T-helper 1 cell treated with Interleukin-12 subunit alpha and Interleukin-12 subunit beta and Interleukin-4 antibody, amounts not matched to agents 30 ng/mL and 1 ng/mL, for 36 hours (primary cell): ENCODE data around the gene SLC25A13. TPM values are rescaled to one million over a fixed set of nuclear protein-coding genes. Genes with fewer than 3 reads are reported as not detected.
"Not testable (repeated sequence)": the region's sequence is repeated elsewhere in the genome, so short reads cannot be mapped to it uniquely, and the experiment has no call there.

Experiments used
- intact Hi-C: fragments of 100-400 bp; cut with micrococcal nuclease; formaldehyde crosslinking; loops from one replicate; pipeline ENCODE4 v1.15.1; 2024
- total RNA-seq: library from RNA; stranded (reverse); gene quantifications from 2 replicates; pipeline ENCODE4 v1.2.3, GENCODE V29; 2022

Gene SLC25A13
- total RNA-seq, 1 donor from 2014 or later = 12.8 TPM

GRCh38 chr7:96326752-96327151 is 4.9 kb upstream of the SLC25A13 start:
- intact Hi-C loops = not testable (repeated sequence)

- intact Hi-C loops = loop anchor here (2.0 to 5.0 kb wide), 4 partner anchors 154 to 794 kb away; partner anchors contain the start of gene SDHAF3
Observed at GRCh38 chr7:96322847-96323461, 1.1 kb upstream of the SLC25A13 start.

- intact Hi-C loops = loop anchor here (2.0 to 5.0 kb wide), 4 partner anchors 155 to 794 kb away; partner anchors contain the start of gene SDHAF3
Observed at GRCh38 chr7:96322373-96322695, 436 bp upstream of the SLC25A13 start.

- intact Hi-C loops = loop anchor here (1.0 to 5.0 kb wide), 6 partner anchors 36 to 1551 kb away; partner anchors contain the start of genes ASNS and SEM1
Observed at GRCh38 chr7:96321031-96321657, 754 bp downstream of the SLC25A13 start.

- intact Hi-C loops = loop anchor here (1.0 to 5.0 kb wide), 4 partner anchors 17 to 243 kb away; no protein-coding TSS in a partner anchor
Observed at GRCh38 chr7:96320442-96320841, 1.5 kb downstream of the SLC25A13 start.

- intact Hi-C loops = no loop called here
Observed at GRCh38 chr7:96319439-96319838, 2.5 kb downstream of the SLC25A13 start.

GRCh38 chr7:96316949-96317348 is 4.9 kb downstream of the SLC25A13 start:
- intact Hi-C loops = no loop called here

- intact Hi-C loops = no loop called here
Observed at GRCh38 chr7:96315125-96315512, 6.8 kb downstream of the SLC25A13 start.

GRCh38 chr7:96314402-96315124 is 7.3 kb downstream of the SLC25A13 start:
- intact Hi-C loops = no loop called here

GRCh38 chr7:96313940-96314339 is 8.0 kb downstream of the SLC25A13 start:
- intact Hi-C loops = no loop called here

- intact Hi-C loops = no loop called here
Observed at GRCh38 chr7:96312502-96312901, 9.4 kb downstream of the SLC25A13 start.

- intact Hi-C loops = no loop called here
Observed at GRCh38 chr7:96311967-96312366, 9.9 kb downstream of the SLC25A13 start.

- intact Hi-C loops = no loop called here
Observed at GRCh38 chr7:96310110-96310509, 11.8 kb downstream of the SLC25A13 start.

GRCh38 chr7:96308950-96309263 is 13.0 kb downstream of the SLC25A13 start:
- intact Hi-C loops = no loop called here

- intact Hi-C loops = no loop called here
Observed at GRCh38 chr7:96308253-96308949, 13.5 kb downstream of the SLC25A13 start.

- intact Hi-C loops = no loop called here
Observed at GRCh38 chr7:96306385-96307125, 15.3 kb downstream of the SLC25A13 start.

- intact Hi-C loops = no loop called here
Observed at GRCh38 chr7:96305915-96306314, 16.0 kb downstream of the SLC25A13 start.

GRCh38 chr7:96304573-96304972 is 17.3 kb downstream of the SLC25A13 start:
- intact Hi-C loops = no loop called here

GRCh38 chr7:96303686-96304443 is 18.0 kb downstream of the SLC25A13 start:
- intact Hi-C loops = loop anchor here (1.0 kb wide), 2 partner anchors 16 to 19 kb away; no protein-coding TSS in a partner anchor

GRCh38 chr7:96303105-96303685 is 18.7 kb downstream of the SLC25A13 start:
- intact Hi-C loops = loop anchor here (1.0 kb wide), 2 partner anchors 17 to 18 kb away; no protein-coding TSS in a partner anchor
